Esophagus muscularis mucosa (tissue), 4 donors: Measurements from ENCODE around the gene PRSS58.

Experiments
- CTCF ChIP-seq, 3 experiments: fragments of 200-600 bp in 2 of 3; fragments of 450-650 bp in 1 of 3; sonication (generic) in 2 of 3; IDR thresholded peaks; one replicate each; pipeline ENCODE4 v1.5.1; 2017 to 2019; ENCODE audit warnings: antibody characterized with exemption in 3 of 3, mild to moderate bottlenecking in 2 of 3, moderate library complexity in 1 of 3
- EP300 ChIP-seq: sonication (generic); formaldehyde crosslinking; IDR thresholded peaks from one replicate; pipeline ENCODE4 v1.6.1; 2017; ENCODE audit warnings: antibody characterized with exemption
- POLR2A ChIP-seq: fragments of 450-650 bp; IDR thresholded peaks from one replicate; pipeline ENCODE4 v1.6.1; 2017; ENCODE audit warnings: antibody characterized with exemption, moderate library complexity, mild to moderate bottlenecking, low read depth
- POLR2AphosphoS5 ChIP-seq, 2 donors: sonication (generic); formaldehyde crosslinking; IDR thresholded peaks; one replicate each; pipeline ENCODE4 v1.6.1; 2017; ENCODE audit warnings: antibody characterized with exemption in 2 of 2

- TF ChIP-seq POLR2A, result no peak
- no peak for TF ChIP-seq CTCF (IDR thresholded peaks at IDR 0.05)
- no peak for TF ChIP-seq EP300
- TF ChIP-seq POLR2AphosphoS5 (IDR thresholded peaks at IDR 0.05), result no peak
These were observed 5.9 kb upstream of the PRSS58 start for GRCh38 chr7:142263598-142264380.
